C4-2B (cell line): ENCODE measurements around the gene KRTAP20-1.

Experiments used
- H3K27ac ChIP-seq: fragments of 450-650 bp; 2 replicates; pipeline ENCODE4 v1.5.1; 2017
- ZFX ChIP-seq: fragments of 450-650 bp; IDR thresholded peaks from 2 replicates; pipeline ENCODE4 v1.6.1; 2017
- TF ChIP-seq, protein P1 (sequence below): fragments of 450-650 bp; conservative IDR thresholded peaks from 2 replicates; pipeline ENCODE4 v1.5.1; 2017; ENCODE audit warnings: mild to moderate bottlenecking

The KRTAP20-1 gene

DNA sequence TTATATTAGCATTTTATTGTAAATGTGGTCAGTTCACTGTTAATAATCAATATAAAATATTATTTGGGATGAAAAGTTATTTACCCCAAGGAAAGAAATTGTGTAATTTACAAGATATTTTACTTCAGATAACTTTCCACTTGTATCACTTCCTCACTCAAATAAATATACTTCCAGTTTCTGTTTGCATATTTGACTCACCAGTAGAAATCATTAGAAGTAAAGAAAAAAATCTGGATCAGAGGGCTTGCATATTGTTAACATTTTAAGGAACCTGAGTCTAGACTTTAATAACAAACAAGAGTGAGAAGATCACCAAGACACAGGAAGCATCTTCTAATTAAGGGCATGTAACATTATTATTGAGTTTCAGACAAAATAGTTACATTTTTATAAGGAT lies 3.9 kb downstream of the KRTAP20-1 start:
- H3K27ac ChIP-seq: no peak overlapping the region
- no peak for TF ChIP-seq ZFX
- TF ChIP-seq, protein P1, sequence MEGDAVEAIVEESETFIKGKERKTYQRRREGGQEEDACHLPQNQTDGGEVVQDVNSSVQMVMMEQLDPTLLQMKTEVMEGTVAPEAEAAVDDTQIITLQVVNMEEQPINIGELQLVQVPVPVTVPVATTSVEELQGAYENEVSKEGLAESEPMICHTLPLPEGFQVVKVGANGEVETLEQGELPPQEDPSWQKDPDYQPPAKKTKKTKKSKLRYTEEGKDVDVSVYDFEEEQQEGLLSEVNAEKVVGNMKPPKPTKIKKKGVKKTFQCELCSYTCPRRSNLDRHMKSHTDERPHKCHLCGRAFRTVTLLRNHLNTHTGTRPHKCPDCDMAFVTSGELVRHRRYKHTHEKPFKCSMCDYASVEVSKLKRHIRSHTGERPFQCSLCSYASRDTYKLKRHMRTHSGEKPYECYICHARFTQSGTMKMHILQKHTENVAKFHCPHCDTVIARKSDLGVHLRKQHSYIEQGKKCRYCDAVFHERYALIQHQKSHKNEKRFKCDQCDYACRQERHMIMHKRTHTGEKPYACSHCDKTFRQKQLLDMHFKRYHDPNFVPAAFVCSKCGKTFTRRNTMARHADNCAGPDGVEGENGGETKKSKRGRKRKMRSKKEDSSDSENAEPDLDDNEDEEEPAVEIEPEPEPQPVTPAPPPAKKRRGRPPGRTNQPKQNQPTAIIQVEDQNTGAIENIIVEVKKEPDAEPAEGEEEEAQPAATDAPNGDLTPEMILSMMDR: no peak

DNA sequence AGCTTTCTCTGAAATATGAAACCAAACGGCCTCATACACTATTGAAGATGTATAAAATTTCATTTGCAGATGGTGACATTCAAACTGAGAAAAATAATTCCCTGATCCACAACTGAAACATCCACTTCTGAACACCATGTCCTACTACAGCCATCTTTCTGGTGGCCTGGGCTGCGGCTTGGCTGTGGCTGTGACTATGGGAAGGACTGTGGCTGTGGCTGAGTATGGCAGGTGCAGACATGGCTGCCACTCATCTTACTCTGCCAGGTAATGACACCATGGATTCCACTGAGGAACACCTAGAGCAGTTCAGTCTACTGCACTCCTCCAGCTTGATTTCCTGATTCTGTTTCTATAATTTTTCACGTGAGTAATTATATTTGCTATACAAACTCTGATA lies 4.3 kb downstream of the KRTAP20-1 start, which contains the start of gene KRTAP20-4:
Gene KRTAP20-4, plus strand, starts transcription at position 106 of the 400 bp plus-strand sequence.
- H3K27ac ChIP-seq: no peak within 1 kb of the TSS
- TF ChIP-seq, protein P1: no peak
- no peak for TF ChIP-seq ZFX

DNA sequence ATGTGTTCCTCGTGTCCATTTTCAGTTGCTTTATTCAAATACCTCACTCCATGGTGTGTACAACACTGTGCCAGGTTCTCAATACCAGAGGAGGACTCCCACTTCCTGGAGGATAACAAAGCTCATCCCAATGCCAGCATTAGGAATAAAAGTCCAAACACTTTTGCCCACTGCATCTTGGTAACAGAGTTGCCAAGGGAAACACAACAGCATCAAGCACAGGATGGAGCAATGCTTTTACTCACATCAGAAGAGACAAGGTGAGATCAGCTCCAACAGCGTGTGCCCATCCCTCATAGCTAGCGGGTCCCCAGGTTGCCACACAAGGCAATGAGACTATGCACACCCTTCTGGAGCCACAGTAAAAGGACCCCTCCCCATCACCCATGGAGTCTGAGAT lies 7.1 kb downstream of the KRTAP20-1 start:
- TF ChIP-seq ZFX: no peak
- TF ChIP-seq, protein P1: no peak
- no peak overlapping the region for H3K27ac ChIP-seq

DNA sequence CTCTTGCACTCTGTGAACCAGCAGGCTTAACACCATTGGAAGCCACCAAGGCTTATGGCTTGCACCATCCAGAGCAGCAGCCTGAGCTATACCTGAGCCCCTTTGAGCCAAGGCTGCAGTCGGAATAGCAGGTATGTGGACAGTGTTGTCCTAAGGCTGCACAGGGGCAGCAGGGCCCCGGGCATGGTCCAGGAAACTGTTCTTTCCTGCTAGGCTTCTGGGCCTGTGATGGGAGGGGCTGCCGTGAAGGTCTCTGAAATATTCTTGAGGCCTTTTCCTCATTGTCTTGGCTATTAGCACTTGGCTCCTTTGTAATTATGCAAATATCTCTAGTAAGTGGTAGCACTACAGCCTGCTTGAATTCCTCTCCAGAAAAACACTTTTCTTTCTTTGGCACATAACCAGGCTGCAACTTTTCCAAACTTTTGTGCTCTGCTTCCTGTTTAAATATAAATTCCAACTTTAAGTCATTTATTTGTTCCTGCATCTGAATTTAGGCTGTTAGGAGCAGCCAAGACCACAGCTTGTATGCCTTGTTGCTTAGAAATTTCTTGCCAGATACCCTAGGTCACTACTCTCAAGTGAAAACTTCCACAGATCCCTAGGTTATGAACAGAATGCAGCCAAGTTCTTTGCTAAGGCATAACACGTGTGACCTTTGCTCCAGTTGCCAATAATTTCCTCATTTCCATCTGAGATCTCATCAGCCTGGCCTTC lies 9.4 kb downstream of the KRTAP20-1 start:
- no peak overlapping the region for H3K27ac ChIP-seq
- no peak for TF ChIP-seq ZFX
- TF ChIP-seq, protein P1: no peak

DNA sequence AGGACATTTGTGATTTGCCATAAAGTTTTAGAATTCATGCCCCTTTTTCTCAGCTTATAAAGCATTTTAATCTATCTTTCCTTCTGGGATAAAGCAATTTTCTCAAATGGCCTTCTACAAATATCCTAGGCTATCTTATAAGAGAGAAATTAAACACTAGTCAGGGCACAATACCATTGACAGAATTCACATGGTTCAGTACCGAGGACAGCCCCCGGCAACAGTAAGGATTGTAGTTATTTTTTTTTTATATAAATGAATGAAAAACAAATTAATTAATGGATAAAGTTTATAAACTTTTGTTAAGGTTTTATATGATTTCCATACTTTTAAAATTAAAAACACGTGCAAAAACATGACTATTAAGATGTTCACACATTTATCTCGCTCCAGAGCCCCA lies 11.9 kb downstream of the KRTAP20-1 start:
- TF ChIP-seq, protein P1: no peak
- no peak for TF ChIP-seq ZFX
- H3K27ac ChIP-seq: no peak overlapping the region

DNA sequence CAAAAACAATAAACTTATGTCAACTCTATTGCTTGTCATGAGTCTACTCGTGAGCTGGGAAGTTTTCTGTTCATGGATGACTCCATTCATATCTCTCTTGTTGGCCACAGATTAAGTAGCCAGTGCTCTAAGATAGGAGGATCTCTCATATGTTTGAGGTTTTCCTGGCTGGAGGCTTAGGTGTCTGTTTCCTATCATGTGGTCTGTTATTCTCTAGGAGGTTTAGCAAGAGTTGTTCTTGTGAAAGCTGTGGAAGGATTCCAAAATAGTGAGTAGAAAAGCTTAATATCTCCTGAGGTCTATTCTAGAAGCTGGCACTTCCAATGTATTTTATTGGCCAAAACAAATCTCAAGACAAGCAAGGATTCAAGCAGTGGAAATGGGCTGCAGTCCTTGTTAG lies 13.0 kb downstream of the KRTAP20-1 start:
- TF ChIP-seq, protein P1: no peak
- no peak for TF ChIP-seq ZFX
- no peak overlapping the region for H3K27ac ChIP-seq

DNA sequence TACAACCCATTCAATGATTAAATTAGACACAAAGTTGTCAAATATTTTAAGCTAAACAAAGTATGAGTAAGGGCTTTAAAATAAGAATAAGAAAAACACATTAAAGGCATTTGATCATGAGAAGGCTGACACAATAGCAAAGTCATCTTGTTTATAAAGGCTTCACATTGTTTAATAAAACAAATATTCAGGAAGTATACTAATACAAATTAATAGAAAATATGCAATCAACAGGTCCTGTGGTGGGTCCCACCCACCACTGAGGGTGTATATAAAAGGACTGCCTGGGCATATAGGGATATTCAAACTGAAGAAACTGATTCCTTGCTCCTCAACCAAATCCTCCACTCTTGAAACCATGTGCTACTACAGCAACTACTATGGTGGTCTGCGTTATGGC lies 18.7 kb downstream of the KRTAP20-1 start, which contains the start of gene KRTAP20-2:
Gene KRTAP20-2, plus strand, starts transcription at position 301 of the 400 bp plus-strand sequence. Its CDS starts 58 bp downstream, at position 359.
- H3K27ac ChIP-seq: no peak within 1 kb of the TSS
- TF ChIP-seq ZFX: no peak

DNA sequence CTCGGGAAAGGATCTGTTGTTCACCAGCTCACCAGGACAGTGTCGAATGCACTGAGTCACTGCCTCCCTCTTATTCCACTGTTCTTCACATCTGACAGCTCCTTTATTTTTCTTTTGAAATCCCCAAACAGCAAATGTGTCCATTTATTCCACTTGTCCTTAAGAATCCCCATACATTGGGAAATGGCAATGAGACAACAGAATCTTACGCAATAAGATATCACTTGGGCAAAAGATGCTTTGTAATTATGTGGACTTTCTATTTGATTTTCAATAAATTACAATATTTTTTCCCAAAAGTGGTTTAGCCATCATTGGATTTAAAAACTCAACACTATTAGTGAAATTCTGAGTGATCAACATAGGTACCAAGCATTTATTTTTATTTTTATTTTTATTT lies 22.5 kb downstream of the KRTAP20-1 start:
- no peak overlapping the region for H3K27ac ChIP-seq
- no peak for TF ChIP-seq ZFX
- TF ChIP-seq, protein P1: no peak
